ENCODE results near the gene ATP9A.

ATP9A gene

DNA sequence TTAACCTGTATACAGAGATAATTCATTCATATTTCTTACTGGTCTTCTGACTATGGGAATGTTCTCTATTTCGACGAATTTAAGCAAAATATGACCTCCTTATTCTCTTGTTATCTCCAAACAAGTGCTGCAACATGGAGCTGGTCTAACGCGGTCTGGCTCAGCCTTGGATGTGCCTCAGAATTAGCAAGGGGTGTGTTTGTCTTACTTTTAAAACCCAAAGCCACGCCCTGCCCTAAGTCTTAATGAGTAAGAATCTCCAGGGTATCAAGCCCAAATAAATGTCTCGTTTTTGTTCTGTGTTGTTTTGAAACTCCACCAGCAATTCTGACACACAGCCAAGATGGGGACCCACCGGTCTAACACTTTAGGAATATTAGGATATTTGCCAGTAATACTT lies 99.2 kb downstream of the ATP9A start:
- no peaks in the 10 kb centered on the region for H3K9me3 ChIP-seq (ENCODE audit: control insufficient read depth, insufficient read depth, low read length)
- H3K27ac ChIP-seq (ENCODE audit: low read length): no peak overlapping the region
- no peak overlapping the region for H3K4me3 ChIP-seq (ENCODE audit: low read length)
- WGBS (ENCODE audit: insufficient coverage, insufficient read length): no CpG with 5 or more reads among the region's 7 CpGs
- no peaks in the 10 kb centered on the region; the same call in 1 of the 2 replicates for H3K27me3 ChIP-seq (ENCODE audit: control insufficient read depth, insufficient read depth, low read length)
- no peaks in the 10 kb centered on the region; the same call in 1 of the 2 replicates for H3K36me3 ChIP-seq (ENCODE audit: control insufficient read depth, insufficient read depth, low read length)
- DNase-seq (ENCODE audit: low read depth, low spot score): no peak
- no peaks in the 10 kb centered on the region for H3K4me1 ChIP-seq (ENCODE audit: control insufficient read depth, insufficient read depth, low read length)

DNA sequence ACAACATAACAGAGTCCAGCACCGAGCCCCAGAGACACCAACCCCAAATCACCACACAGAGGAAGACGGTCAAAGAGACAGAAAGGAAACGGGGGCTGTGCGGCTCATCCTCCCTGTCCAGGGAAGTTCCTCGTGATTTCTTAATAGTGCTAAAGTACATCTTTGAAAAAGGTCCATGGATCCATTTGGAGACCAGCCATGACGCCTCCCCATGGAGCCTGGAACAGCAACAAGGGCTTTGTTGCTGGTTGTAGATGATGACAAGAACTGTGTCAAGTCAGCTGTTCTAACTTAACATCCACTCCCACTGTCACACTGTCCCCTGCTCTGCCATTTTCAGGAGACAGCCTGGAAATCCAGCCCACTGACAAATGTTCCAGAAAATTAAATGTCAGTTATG lies 99.7 kb downstream of the ATP9A start:
- no peaks in the 10 kb centered on the region for H3K4me1 ChIP-seq (ENCODE audit: control insufficient read depth, insufficient read depth, low read length)
- no peaks in the 10 kb centered on the region; the same call in 1 of the 2 replicates for H3K27me3 ChIP-seq (ENCODE audit: control insufficient read depth, insufficient read depth, low read length)
- no peak overlapping the region for H3K27ac ChIP-seq (ENCODE audit: low read length)
- H3K4me3 ChIP-seq (ENCODE audit: low read length): no peak overlapping the region
- WGBS (ENCODE audit: insufficient coverage, insufficient read length): no CpG with 5 or more reads among the region's 6 CpGs
- no peaks in the 10 kb centered on the region; the same call in 1 of the 2 replicates for H3K36me3 ChIP-seq (ENCODE audit: control insufficient read depth, insufficient read depth, low read length)
- no peak for DNase-seq (ENCODE audit: low read depth, low spot score)
- no peaks in the 10 kb centered on the region for H3K9me3 ChIP-seq (ENCODE audit: control insufficient read depth, insufficient read depth, low read length)

DNA sequence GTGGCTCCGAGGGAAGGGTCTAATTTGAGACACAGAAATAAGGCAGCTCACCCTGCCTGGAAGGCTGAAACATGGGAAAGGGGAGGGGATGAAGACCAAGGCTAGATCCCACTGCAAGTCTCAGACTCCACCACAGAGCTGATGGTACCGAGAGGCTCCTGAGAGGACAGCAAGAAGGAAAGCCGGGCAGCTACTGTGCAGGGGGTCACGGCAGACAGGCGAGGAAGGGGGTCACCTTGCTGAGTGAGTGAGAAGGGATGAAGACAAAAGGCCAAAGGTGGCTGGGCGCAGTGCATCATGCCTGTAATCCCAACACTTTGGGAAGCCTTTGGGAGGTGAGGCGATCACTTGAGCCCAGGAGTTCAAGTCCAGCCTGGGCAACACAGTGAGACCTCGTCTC lies 100.7 kb downstream of the ATP9A start:
- Histone ChIP-seq H3K9me3 (ENCODE audit: control insufficient read depth, insufficient read depth, low read length) (no peaks in the 10 kb centered on the region), H3K36me3 (ENCODE audit: control insufficient read depth, insufficient read depth, low read length) (no peaks in the 10 kb centered on the region; the same call in 1 of the 2 replicates), H3K27me3 (ENCODE audit: control insufficient read depth, insufficient read depth, low read length) (no peaks in the 10 kb centered on the region; the same call in 1 of the 2 replicates), H3K4me1 (ENCODE audit: control insufficient read depth, insufficient read depth, low read length) (no peaks in the 10 kb centered on the region), H3K27ac (ENCODE audit: low read length) (no peak overlapping the region), H3K4me3 (ENCODE audit: low read length) (no peak overlapping the region)
- no CpG with 5 or more reads among the region's 8 CpGs for WGBS (ENCODE audit: insufficient coverage, insufficient read length)
- no peak for DNase-seq (ENCODE audit: low read depth, low spot score)

DNA sequence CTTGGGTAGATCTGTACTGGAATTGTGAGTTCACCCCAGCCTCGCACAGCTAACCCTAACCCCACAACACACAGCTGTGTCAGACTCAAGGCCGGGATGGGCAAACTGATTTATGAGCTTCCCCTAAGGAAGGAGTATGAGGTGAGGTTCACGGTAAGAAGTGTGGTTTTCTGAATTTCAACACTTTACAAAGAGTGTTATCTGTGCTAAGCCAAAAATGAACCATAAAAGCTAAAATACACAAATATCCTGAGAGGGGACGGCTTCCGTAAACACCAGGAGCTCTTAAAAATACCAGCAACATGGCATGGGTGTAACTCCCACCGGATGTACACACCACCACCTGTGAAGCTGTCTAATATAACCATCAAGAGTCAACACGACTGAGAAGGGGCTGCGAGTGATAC lies 101.2 kb downstream of the ATP9A start:
- Histone ChIP-seq H3K27ac (ENCODE audit: low read length) (no peak overlapping the region), H3K4me1 (ENCODE audit: control insufficient read depth, insufficient read depth, low read length) (no peaks in the 10 kb centered on the region), H3K9me3 (ENCODE audit: control insufficient read depth, insufficient read depth, low read length) (no peaks in the 10 kb centered on the region), H3K4me3 (ENCODE audit: low read length) (no peak overlapping the region), H3K27me3 (ENCODE audit: control insufficient read depth, insufficient read depth, low read length) (no peaks in the 10 kb centered on the region; the same call in 1 of the 2 replicates), H3K36me3 (ENCODE audit: control insufficient read depth, insufficient read depth, low read length) (no peaks in the 10 kb centered on the region; the same call in 1 of the 2 replicates)
- WGBS (ENCODE audit: insufficient coverage, insufficient read length): no CpG with 5 or more reads among the region's 8 CpGs
- no peak for DNase-seq (ENCODE audit: low read depth, low spot score)

DNA sequence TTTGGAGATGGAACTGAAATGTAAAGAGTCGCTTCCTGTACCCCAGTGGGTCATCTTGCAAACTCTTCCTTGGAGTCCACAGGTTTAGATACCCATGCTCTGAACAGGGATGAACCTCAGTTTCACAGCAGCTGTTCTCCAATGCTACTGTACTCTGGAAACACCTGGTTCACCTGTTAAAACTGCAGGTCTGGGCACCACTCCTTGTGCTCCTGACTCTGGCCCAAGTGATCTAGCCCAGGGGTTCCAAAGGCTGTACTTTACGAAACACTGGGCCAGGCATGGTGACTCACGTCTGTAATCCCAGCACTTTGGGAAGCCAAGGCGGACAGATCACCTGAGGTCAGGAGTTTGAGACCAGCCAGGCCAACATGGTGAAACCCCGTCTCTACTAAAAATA lies 102.1 kb downstream of the ATP9A start:
- no peak for DNase-seq (ENCODE audit: low read depth, low spot score)

DNA sequence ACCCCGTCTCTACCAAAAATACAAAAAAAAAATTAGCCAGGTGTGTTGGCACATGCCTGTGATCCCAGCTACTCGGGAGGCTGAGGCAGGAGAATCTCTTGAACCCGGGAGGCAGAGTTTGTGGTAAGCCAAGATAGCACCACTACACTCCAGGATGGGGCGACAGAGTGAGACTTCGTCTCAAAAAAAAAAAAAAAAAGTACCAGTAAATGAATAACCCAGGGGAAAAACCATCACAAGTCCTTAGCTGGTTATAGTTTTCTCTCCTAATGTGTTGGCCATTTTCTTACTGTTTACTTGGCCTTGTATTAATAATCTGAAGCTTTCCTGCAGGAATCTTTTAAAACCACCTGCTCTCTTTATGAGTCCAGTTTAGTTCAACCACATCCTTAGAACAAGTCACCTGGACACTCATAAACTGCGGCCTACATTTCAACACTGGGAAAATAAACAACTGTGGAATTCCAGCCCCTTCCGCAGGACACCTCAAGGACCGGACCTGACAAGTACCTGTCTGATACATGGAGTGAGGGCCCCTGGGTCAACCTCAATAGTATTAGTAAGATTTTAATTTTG lies 102.6 kb downstream of the ATP9A start:
- no CpG with 5 or more reads among the region's 8 CpGs for whole genome bisulfite sequencing (ENCODE audit: insufficient coverage, insufficient read length)
- DNase-seq (ENCODE audit: low read depth, low spot score): no peak
- no peak overlapping the region for H3K27ac ChIP-seq (ENCODE audit: low read length)

More for the DNA sequence above, 102.1 kb downstream of the ATP9A start:
- Histone ChIP-seq H3K27me3 (ENCODE audit: control insufficient read depth, insufficient read depth, low read length) (no peaks in the 10 kb centered on the region; the same call in 1 of the 2 replicates), H3K4me3 (ENCODE audit: low read length) (no peak overlapping the region), H3K4me1 (ENCODE audit: control insufficient read depth, insufficient read depth, low read length) (no peaks in the 10 kb centered on the region), H3K27ac (ENCODE audit: low read length) (no peak overlapping the region), H3K9me3 (ENCODE audit: control insufficient read depth, insufficient read depth, low read length) (no peaks in the 10 kb centered on the region), H3K36me3 (ENCODE audit: control insufficient read depth, insufficient read depth, low read length) (no peaks in the 10 kb centered on the region; the same call in 1 of the 2 replicates)
- no CpG with 5 or more reads among the region's 5 CpGs for WGBS (ENCODE audit: insufficient coverage, insufficient read length)

DNA sequence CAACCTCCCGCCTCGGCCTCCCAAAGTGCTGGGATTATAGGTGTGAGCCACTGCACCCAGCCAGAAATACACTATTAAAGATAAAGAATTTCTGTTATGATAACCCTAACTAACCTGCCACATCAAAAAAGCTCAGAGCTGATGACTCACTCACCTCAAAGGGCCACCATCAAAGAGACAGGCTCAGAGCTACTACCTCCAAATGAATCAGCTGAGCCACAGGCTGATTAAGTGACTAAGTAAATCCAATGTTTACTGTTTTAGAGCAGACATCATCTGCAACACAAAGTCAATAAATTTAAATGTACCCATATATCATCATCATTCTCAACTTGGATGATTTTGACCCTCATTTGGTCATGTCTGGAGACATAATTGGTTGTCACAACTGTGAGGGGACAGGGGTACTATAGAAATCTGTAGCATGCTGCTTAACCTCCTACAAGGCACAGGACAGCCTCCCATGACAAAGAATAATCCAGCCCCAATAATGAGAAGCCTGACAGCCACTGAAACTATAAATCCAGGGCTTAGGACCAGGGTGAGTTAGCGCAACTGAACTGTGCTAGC lies 106.5 kb downstream of the ATP9A start:
- no peak overlapping the region for H3K4me3 ChIP-seq (ENCODE audit: low read length)
- H3K27me3 ChIP-seq (ENCODE audit: control insufficient read depth, insufficient read depth, low read length): no peaks in the 10 kb centered on the region; the same call in 1 of the 2 replicates
- no peaks in the 10 kb centered on the region for H3K9me3 ChIP-seq (ENCODE audit: control insufficient read depth, insufficient read depth, low read length)
- no peak for DNase-seq (ENCODE audit: low read depth, low spot score)
- WGBS (ENCODE audit: insufficient coverage, insufficient read length): no CpG with 5 or more reads among the region's 3 CpGs
- H3K4me1 ChIP-seq (ENCODE audit: control insufficient read depth, insufficient read depth, low read length): peaks cover 2% of the 10 kb centered on the region; the same call in 1 of the 2 replicates
- no peak overlapping the region for H3K27ac ChIP-seq (ENCODE audit: low read length)
- H3K36me3 ChIP-seq (ENCODE audit: control insufficient read depth, insufficient read depth, low read length): no peaks in the 10 kb centered on the region; the same call in 1 of the 2 replicates

More for the DNA sequence above, 102.6 kb downstream of the ATP9A start:
- Histone ChIP-seq H3K4me3 (ENCODE audit: low read length) (no peak overlapping the region), H3K27me3 (ENCODE audit: control insufficient read depth, insufficient read depth, low read length) (no peaks in the 10 kb centered on the region; the same call in 1 of the 2 replicates), H3K9me3 (ENCODE audit: control insufficient read depth, insufficient read depth, low read length) (no peaks in the 10 kb centered on the region), H3K4me1 (ENCODE audit: control insufficient read depth, insufficient read depth, low read length) (no peaks in the 10 kb centered on the region), H3K36me3 (ENCODE audit: control insufficient read depth, insufficient read depth, low read length) (no peaks in the 10 kb centered on the region; the same call in 1 of the 2 replicates)

DNA sequence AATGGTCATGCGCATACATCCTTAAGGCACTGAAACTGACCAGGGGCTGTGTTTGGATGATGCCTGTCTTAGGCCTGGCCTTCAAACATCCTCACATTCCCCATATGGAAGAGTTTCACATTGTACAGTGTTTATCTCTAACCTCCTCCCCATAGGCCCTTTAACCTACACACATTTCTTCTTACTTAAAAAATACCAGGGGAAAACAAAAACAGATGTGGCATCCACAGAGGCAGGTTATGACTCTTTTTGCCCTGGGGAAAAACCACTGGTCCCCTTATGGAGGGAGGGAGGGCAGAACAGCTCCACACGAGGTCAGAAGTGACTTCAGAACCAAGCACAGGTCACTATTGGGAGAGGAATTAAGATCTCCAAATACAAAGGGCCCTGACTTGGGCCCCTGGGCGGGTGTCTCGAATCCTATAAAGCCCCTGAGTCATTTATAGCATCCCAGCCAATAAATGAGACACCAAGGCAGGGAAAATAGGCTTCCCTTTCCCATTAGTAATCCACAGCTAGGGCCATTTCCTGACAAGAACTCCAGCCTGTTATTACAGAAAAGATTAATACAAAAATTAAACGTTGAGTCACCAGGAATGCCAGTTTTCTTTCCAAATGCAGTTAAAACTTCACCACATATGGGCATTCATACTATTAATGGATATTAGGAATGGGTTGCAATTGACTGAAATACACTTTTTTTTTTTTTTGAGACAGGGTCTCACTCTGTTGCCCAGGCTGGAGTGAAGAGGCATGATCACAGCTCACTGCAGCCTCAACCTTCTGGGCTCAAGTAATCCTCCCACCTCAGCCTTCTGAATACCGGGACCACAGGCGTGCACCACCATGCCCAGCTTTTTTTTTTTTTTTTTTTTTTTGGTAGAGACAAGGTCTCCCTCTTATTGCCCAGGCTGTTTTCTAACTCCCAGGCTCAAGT lies 107.2 kb downstream of the ATP9A start:
- no peak overlapping the region for H3K27ac ChIP-seq (ENCODE audit: low read length)
- no peak overlapping the region for H3K4me3 ChIP-seq (ENCODE audit: low read length)
- DNase-seq (ENCODE audit: low read depth, low spot score): no peak
- WGBS (ENCODE audit: insufficient coverage, insufficient read length): no CpG with 5 or more reads among the region's 7 CpGs
- no peaks in the 10 kb centered on the region for H3K36me3 ChIP-seq (ENCODE audit: control insufficient read depth, insufficient read depth, low read length)
- H3K27me3 ChIP-seq (ENCODE audit: control insufficient read depth, insufficient read depth, low read length): no peaks in the 10 kb centered on the region
- H3K9me3 ChIP-seq (ENCODE audit: control insufficient read depth, insufficient read depth, low read length): no peaks in the 10 kb centered on the region
- peaks cover 2% of the 10 kb centered on the region; the same call in 1 of the 2 replicates for H3K4me1 ChIP-seq (ENCODE audit: control insufficient read depth, insufficient read depth, low read length)

DNA sequence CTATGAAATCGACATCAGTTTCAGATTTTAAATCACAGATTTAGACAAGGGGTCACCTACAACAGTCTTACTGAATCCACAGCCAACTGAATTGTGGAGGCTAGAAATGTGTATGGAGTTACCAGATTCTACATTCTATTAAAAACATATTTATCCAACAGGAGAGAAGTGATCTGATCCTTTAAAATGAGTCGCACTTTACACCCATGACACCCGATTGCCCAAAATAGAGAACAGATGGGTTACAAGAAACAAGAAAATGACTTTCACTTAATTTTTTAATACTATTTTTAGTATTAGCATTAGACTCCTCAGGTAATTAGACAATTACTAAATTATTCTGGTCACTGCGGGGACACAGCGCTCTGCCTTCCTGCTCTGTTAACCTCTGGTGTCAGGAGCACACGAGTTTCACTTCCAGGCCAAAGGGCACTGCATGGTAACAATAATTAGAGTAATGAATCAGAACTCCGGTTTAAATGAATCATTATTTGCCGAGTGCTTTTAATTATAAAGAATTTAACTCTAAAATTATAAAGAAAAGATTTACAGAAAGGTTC lies 108.6 kb downstream of the ATP9A start:
- DNase-seq (ENCODE audit: low read depth, low spot score): no peak
- Histone ChIP-seq H3K27me3 (ENCODE audit: control insufficient read depth, insufficient read depth, low read length) (no peaks in the 10 kb centered on the region), H3K36me3 (ENCODE audit: control insufficient read depth, insufficient read depth, low read length) (no peaks in the 10 kb centered on the region), H3K4me1 (ENCODE audit: control insufficient read depth, insufficient read depth, low read length) (peaks cover 2% of the 10 kb centered on the region; the same call in 1 of the 2 replicates), H3K27ac (ENCODE audit: low read length) (no peak overlapping the region), H3K4me3 (ENCODE audit: low read length) (no peak overlapping the region), H3K9me3 (ENCODE audit: control insufficient read depth, insufficient read depth, low read length) (no peaks in the 10 kb centered on the region)
- WGBS (ENCODE audit: insufficient coverage, insufficient read length): no CpG with 5 or more reads among the region's 8 CpGs

DNA sequence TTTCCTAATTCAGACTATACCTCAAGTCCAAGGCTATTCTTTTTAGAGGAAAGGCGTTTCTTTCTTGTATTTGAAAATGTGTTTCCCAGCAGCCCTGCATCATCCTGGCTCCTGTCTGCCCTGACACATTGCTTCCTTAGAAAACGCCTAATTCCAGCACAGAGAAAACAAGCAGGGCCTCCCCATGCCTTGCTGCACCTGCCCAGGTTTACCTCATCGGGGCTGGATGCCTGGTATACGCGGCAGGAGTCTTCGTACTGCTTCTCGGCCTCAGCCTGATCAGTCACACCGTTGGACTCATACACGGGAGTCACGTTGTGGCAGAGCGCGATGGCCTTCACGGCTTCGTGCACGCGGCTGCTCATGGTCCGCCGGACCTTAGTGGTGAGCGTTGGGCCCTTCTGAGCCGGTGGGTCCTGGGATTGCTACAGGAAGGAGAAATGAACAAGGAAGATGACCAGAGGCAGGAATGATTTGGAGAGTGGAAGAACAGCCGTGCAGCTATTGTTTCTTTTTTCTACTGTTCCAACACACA lies 111.4 kb downstream of the ATP9A start:
- Histone ChIP-seq H3K4me1 (ENCODE audit: control insufficient read depth, insufficient read depth, low read length) (peaks cover 2% of the 10 kb centered on the region; the same call in 1 of the 2 replicates), H3K9me3 (ENCODE audit: control insufficient read depth, insufficient read depth, low read length) (no peaks in the 10 kb centered on the region), H3K27ac (ENCODE audit: low read length) (no peak overlapping the region), H3K27me3 (ENCODE audit: control insufficient read depth, insufficient read depth, low read length) (no peaks in the 10 kb centered on the region), H3K36me3 (ENCODE audit: control insufficient read depth, insufficient read depth, low read length) (no peaks in the 10 kb centered on the region), H3K4me3 (ENCODE audit: low read length) (no peak overlapping the region)
- WGBS (ENCODE audit: insufficient coverage, insufficient read length): no CpG with 5 or more reads among the region's 21 CpGs
- no peak for DNase-seq (ENCODE audit: low read depth, low spot score)

Data from iPS DF 6.9 (cell line).